Measurements from ENCODE around the gene SERTAD2.

SERTAD2 gene, protein sequence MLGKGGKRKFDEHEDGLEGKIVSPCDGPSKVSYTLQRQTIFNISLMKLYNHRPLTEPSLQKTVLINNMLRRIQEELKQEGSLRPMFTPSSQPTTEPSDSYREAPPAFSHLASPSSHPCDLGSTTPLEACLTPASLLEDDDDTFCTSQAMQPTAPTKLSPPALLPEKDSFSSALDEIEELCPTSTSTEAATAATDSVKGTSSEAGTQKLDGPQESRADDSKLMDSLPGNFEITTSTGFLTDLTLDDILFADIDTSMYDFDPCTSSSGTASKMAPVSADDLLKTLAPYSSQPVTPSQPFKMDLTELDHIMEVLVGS

DNA sequence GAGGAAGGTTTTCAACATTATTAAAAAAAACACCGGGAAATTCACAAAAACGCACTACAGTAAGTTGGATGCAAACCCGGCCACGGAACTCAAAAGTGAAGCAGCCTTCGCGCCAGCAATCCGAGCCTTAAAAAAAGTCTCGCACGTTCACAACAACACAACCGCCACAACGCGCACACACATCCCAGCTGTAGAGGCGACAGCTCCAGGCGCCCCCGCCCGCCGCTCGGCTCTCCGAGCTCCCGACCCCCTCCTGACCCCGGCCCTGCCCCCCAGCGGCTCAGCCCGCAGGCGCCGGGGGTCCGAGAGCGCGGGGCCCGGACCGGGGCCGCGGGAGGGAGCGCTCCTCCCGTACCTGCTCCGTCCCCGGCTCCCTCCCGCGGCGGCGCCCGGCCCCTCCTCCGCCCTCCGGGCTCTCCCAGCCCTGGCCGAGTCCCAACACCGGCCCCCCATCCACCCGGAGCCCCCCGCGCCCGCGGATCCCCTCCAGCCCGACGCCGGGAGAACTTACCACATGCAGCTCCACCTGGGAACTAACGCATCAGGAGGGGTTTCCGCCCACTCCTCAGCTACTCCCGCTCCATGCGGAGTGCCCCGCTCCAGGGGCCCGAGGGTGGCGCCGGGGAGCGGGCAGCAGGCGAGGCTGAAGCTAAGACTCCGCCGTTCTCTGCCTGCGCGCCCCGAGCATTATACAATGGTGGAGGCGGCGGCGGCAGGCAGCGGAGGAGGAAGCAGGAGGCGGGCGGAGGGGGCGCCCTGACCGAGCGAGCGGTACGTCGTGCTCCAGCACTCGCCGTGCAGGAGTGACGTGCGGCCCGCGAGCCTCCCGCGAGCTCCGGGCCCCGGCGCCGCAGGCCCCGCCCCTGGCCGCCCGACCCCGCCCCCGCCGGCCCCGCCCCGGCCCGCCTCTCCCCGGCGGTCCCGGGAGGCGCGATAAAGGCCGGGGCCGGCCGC, at the start of gene SERTAD2:
SERTAD2 (minus strand) TSS at position 805 of the 954 bp plus-strand sequence. CDS start 17,042 bp downstream, outside the sequence.
- Histone ChIP-seq H3K36me3 (ENCODE audit: insufficient read depth, low read length) (no peaks in the 10 kb centered on the region), H3F3A (ENCODE audit: low read depth) (peaks cover 12% of the 10 kb centered on the region; the same call in 1 of the 2 replicates), H3K9me3 (ENCODE audit: insufficient read depth, low read depth, low read length) (no peaks in the 10 kb centered on the region), H3K9me2 (replicated peaks; ENCODE audit: low read depth, low read length) (no peaks in the 10 kb centered on the region), H3K9ac (ENCODE audit: low read depth, low read length, poor library complexity, severe bottlenecking) (peak within 1 kb of the TSS; percentile 96), H3K27me3 (ENCODE audit: insufficient read depth, low read length, poor library complexity, severe bottlenecking) (no peaks in the 10 kb centered on the region), H2AFZ (ENCODE audit: low read length) (peak within 1 kb of the TSS; percentile 62), H3K4me1 (ENCODE audit: insufficient read depth, low read length, poor library complexity, severe bottlenecking) (peaks cover 68% of the 10 kb centered on the region), H3K79me2 (ENCODE audit: insufficient read depth, low read length) (peaks cover 60% of the 10 kb centered on the region), H4K20me1 (ENCODE audit: insufficient read depth, low read length, poor library complexity, severe bottlenecking) (peaks cover 48% of the 10 kb centered on the region), H3K4me2 (ENCODE audit: low read depth, low read length, poor library complexity, severe bottlenecking) (peak within 1 kb of the TSS; percentile 92), H3K4me3 (ENCODE audit: low read length, poor library complexity, severe bottlenecking) (peak within 1 kb of the TSS; percentile 92)
- TF ChIP-seq, protein P1, sequence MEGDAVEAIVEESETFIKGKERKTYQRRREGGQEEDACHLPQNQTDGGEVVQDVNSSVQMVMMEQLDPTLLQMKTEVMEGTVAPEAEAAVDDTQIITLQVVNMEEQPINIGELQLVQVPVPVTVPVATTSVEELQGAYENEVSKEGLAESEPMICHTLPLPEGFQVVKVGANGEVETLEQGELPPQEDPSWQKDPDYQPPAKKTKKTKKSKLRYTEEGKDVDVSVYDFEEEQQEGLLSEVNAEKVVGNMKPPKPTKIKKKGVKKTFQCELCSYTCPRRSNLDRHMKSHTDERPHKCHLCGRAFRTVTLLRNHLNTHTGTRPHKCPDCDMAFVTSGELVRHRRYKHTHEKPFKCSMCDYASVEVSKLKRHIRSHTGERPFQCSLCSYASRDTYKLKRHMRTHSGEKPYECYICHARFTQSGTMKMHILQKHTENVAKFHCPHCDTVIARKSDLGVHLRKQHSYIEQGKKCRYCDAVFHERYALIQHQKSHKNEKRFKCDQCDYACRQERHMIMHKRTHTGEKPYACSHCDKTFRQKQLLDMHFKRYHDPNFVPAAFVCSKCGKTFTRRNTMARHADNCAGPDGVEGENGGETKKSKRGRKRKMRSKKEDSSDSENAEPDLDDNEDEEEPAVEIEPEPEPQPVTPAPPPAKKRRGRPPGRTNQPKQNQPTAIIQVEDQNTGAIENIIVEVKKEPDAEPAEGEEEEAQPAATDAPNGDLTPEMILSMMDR (conservative IDR thresholded peaks at IDR 0.05; ENCODE audit: low read length): no peak; the same call in 1 of the 2 replicates
- TF ChIP-seq EZH2phosphoT487 (IDR thresholded peaks at IDR 0.05; ENCODE audit: borderline replicate concordance): no peak

DNA sequence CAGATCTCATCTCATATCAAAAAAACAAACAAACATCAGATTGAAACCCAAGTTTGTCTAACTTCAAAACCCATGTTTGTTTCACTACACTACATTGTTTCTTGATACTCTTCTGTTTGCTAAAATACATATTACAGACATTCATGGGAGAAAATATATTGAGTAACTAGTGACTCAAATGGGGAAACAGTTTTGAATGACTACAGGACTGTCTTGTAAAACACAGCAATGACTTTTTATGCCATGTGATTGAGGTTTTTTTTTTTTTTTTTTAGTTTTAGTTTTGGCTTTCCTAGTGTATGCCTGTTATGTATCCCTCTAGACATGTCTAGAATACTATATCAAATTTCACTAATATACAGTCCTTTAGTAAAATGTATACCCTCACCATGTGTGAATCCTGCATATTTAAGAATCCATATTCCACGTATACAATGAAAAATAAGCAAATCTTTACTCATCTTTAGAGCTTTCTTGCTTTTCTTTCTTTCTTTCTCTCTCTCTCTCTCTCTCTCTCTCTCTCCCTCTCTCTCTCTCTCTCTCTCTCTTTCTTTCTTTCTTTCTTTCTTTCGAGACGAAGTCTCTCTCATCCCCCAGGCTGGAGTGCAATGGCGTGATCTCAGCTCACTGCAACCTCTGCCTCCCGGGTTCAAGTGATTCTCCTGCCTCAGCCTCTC, 46.6 kb upstream of the SERTAD2 start:
- Histone ChIP-seq H3K36me3 (ENCODE audit: insufficient read depth, low read length) (no peaks in the 10 kb centered on the region), H3K79me2 (ENCODE audit: insufficient read depth, low read length) (peaks cover 22% of the 10 kb centered on the region; the same call in 1 of the 2 replicates), H4K20me1 (ENCODE audit: insufficient read depth, low read length, poor library complexity, severe bottlenecking) (no peaks in the 10 kb centered on the region), H3K4me3 (ENCODE audit: low read length, poor library complexity, severe bottlenecking) (no peak overlapping the region), H2AFZ (ENCODE audit: low read length) (no peak overlapping the region), H3K4me2 (ENCODE audit: low read depth, low read length, poor library complexity, severe bottlenecking) (no peak overlapping the region), H3K9me3 (ENCODE audit: insufficient read depth, low read depth, low read length) (no peaks in the 10 kb centered on the region), H3K9ac (ENCODE audit: low read depth, low read length, poor library complexity, severe bottlenecking) (no peak overlapping the region), H3K27me3 (ENCODE audit: insufficient read depth, low read length, poor library complexity, severe bottlenecking) (no peaks in the 10 kb centered on the region), H3F3A (ENCODE audit: low read depth) (no peaks in the 10 kb centered on the region), H3K9me2 (replicated peaks; ENCODE audit: low read depth, low read length) (no peaks in the 10 kb centered on the region), H3K4me1 (ENCODE audit: insufficient read depth, low read length, poor library complexity, severe bottlenecking) (peaks cover 56% of the 10 kb centered on the region)
- TF ChIP-seq, protein P1 (conservative IDR thresholded peaks at IDR 0.05; ENCODE audit: low read length): no peak
- TF ChIP-seq EZH2phosphoT487 (IDR thresholded peaks at IDR 0.05; ENCODE audit: borderline replicate concordance): no peak

DNA sequence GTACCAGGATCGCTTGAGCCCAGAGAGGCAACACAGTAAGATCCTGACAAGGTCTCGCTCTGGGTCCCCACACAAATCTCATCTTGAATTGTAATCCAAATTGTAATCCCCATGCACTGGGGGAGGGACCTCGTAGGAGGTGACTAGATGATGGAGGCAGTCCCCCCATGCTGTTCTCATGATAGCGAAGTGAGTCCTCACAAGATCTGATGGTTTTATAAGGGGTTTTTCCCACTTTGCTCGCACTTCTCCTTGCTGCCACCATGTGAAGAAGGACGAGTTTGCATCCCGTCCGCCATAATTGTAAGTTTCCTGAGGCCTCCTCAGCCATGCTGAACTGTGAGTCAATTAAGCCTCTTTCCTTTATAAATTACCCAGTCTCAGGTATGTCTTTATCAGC, 46.0 kb upstream of the SERTAD2 start:
- H3K4me1 ChIP-seq (ENCODE audit: insufficient read depth, low read length, poor library complexity, severe bottlenecking): peaks cover 52% of the 10 kb centered on the region
- no peaks in the 10 kb centered on the region for H4K20me1 ChIP-seq (ENCODE audit: insufficient read depth, low read length, poor library complexity, severe bottlenecking)
- no peak for TF ChIP-seq EZH2phosphoT487 (IDR thresholded peaks at IDR 0.05; ENCODE audit: borderline replicate concordance)
- TF ChIP-seq, protein P1 (conservative IDR thresholded peaks at IDR 0.05; ENCODE audit: low read length): peak; percentile 27
- no peaks in the 10 kb centered on the region for H3K36me3 ChIP-seq (ENCODE audit: insufficient read depth, low read length)
- H3K4me3 ChIP-seq (ENCODE audit: low read length, poor library complexity, severe bottlenecking): no peak overlapping the region
- H2AFZ ChIP-seq (ENCODE audit: low read length): no peak overlapping the region
- no peaks in the 10 kb centered on the region for H3K9me2 ChIP-seq (replicated peaks; ENCODE audit: low read depth, low read length)
- H3K27me3 ChIP-seq (ENCODE audit: insufficient read depth, low read length, poor library complexity, severe bottlenecking): no peaks in the 10 kb centered on the region
- H3K9me3 ChIP-seq (ENCODE audit: insufficient read depth, low read depth, low read length): no peaks in the 10 kb centered on the region
- no peaks in the 10 kb centered on the region for H3F3A ChIP-seq (ENCODE audit: low read depth)
- H3K4me2 ChIP-seq (ENCODE audit: low read depth, low read length, poor library complexity, severe bottlenecking): no peak overlapping the region
- peaks cover 16% of the 10 kb centered on the region; the same call in 1 of the 2 replicates for H3K79me2 ChIP-seq (ENCODE audit: insufficient read depth, low read length)
- no peak overlapping the region for H3K9ac ChIP-seq (ENCODE audit: low read depth, low read length, poor library complexity, severe bottlenecking)

All from Loucy (cell line).